GM18505 (cell line): ENCODE data around the gene SPOCK1.

Experiments
- ATAC-seq: cut with Tn5 transposase; IDR thresholded peaks from one replicate; pipeline ENCODE4 v1.9.1; 2021; ENCODE audit not compliant: unreplicated experiment
- POLR2A ChIP-seq: IDR thresholded peaks from 4 replicates; pipeline ENCODE4 v1.6.1; 2011; ENCODE audit warnings: borderline replicate concordance; ENCODE audit not compliant: insufficient read depth, insufficient read length; ENCODE audit errors: extremely low read depth

SPOCK1 gene

GRCh38 chr5:137325721-137326120 lies 173.4 kb downstream of the SPOCK1 start:
- no peak for ATAC-seq
- no peak for TF ChIP-seq POLR2A

DNA sequence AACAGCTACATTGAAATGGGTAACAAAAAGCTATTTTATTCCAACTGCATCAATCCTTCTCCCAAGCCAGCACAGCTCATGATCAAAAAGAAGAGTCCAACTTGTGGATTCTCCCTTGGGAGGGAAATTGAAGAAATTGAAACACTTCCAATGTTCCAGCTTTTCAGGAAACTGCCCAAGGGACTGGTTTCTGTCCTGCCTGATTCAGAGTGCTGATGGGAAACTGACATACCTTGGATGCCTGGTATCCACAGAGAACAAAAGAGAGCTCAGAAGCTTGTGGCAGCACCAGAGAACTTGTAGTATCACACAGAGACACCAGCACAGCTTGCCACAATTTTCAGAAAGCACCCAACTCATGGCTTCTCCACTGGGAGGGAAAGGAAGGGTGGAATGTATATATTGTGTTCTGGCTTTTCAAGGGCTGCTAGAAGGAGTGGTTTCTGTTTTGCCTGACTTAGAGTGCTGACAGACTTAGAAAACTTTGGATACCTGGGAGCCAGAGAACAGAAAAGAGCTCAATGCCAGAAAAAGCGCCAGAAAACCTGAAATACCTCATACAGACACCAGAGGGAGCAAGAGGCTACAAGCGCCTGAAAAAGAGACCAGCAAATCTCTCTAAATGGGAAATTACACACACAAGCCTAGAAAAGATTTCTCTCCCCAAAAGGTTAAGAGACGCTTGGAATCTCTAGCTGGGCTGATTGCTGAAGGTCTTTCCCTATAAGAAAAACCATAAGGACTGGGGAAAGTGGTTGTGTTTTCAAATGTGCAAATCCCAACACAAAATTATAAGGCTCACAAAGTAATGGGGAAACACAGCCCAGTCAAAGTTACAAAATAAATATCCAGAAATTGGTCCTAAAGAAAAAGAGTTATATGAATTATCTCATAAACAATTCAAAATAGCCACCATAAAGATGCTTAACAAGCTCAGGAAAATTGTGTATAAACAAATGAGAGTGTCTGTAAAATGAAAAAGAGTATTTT lies 178.8 kb downstream of the SPOCK1 start:
- TF ChIP-seq POLR2A, result no peak
- ATAC-seq, result no peak

DNA sequence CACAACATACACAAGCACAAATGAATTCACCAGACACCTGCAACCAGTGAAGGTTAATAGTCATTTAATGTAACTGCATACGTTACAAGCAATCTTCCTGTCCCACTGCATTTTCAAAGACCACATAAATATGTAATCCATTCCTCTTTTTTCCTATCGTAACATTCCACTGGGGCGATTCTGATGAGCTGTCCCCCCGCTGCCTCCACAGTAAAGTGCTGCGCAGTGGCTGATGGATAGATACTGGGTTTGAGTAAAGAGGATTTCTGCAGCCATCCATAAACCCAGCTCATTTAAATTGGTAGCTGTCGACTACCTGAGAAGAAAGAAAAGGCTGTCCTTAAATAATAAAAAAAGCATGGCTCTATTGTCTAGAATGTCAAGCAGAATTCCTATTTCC lies 181.1 kb downstream of the SPOCK1 start:
- TF ChIP-seq POLR2A, result no peak
- no peak for ATAC-seq

DNA sequence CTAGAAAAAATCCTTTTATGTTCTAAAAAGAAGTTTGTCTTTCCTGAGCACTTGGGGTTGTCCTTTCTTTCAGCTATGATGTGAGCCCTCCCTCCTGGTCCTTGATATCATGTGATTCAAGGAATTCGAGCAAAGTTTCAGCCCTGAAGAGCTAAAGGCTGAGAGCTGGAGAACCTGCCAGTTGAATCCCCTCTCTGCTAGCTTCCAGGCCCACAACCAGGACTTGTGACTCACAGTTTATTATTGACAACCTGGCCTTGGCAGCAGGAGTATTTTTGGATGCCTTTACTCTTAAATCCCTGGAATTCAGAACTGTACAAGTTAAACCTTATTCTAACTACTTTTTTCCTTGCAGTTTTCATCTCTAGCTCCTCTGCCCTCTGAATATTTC lies 182.8 kb downstream of the SPOCK1 start:
- TF ChIP-seq POLR2A, result no peak

GRCh38 chr5:137315534-137316345 lies 183.4 kb downstream of the SPOCK1 start:
- no peak for TF ChIP-seq POLR2A
- no peak for ATAC-seq

More for the DNA sequence above, 182.8 kb downstream of the SPOCK1 start:
- ATAC-seq, result no peak

DNA sequence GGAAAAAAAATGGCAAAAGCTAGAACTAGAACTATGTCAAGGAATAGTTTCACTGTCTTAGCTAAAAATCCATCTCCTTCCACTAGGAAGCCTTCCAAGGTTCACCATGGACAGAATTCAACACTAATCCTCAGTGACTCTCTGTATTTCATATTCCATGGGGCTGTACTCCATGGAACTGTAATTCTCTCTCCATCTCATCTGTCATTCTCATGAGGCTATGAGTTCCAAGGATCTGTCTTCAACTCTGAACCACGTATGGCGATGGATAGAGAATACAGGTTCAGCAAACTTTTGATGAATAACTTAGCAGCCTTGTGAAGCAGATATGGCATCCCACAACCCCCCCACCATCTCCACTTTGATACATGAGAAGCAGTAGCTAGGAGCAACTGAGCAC lies 184.0 kb downstream of the SPOCK1 start:
- TF ChIP-seq POLR2A, result no peak
- ATAC-seq, result no peak

- no peak for ATAC-seq
- no peak for TF ChIP-seq POLR2A
Observed at GRCh38 chr5:137313526-137314175, 185.5 kb downstream of the SPOCK1 start.

DNA sequence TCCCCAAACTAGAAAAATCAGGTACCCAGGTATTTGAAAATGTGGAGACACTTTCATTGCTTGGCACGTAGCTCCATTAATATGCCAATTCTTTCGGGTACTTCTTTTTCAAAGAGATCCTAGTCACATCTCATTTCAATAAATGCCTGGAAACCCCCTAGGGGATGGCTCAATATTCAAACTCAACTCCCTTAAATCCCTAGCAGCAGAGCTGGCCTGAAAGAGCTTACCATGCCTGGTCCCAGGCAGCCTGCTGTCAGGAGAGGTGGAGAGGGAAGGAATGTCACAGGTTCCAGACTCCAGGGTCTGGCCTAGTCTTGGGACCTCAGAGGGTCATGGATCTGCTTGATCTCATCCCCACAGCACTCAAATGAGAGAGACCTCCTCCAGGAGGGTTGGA lies 187.1 kb downstream of the SPOCK1 start:
- TF ChIP-seq POLR2A, result no peak
- no peak for ATAC-seq

- ATAC-seq, result no peak
- TF ChIP-seq POLR2A, result no peak
Observed at GRCh38 chr5:137310051-137310730, 188.9 kb downstream of the SPOCK1 start.

- no peak for TF ChIP-seq POLR2A
- ATAC-seq, result no peak
Observed at GRCh38 chr5:137309290-137309689, 189.8 kb downstream of the SPOCK1 start.

DNA sequence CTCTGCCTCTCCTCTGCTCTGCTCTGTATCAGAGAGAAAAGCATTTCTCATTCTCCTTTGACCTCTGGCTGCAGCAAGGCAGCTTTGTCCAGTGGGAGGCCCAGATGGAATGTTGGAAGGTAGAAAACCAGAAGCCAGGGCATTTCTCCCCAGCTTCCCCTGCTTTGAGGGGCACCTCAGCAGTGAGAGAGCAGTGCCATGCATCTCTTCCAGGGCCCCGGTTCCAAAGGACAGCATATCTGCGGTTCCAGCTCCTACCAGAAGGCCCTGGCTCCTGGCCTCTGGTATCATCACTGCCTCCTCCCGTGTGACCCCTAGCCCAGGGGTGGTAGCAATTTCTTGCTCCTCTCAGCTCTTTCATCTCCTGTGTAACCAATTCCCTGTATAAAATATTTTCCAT lies 190.8 kb downstream of the SPOCK1 start:
- ATAC-seq, result no peak
- TF ChIP-seq POLR2A, result no peak

DNA sequence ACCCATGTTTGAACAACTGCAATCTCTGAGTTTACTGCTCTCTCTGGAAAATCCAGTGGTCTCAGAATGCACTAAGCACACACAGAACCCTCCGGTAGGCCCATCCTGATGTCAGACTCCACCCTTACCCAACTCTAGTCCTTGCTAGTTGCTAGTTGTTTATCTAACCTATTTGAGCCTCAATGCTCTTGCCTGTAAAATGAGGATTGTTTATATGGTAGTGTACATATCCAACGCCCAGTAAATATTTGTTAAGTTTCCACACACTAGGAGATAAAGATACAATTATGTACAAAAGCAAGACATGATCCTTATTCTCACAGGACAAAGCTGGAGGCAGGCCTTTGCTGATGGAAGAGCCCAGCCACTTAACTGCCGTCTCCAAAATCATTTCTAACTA lies 192.2 kb downstream of the SPOCK1 start:
- TF ChIP-seq POLR2A, result no peak
- no peak for ATAC-seq

DNA sequence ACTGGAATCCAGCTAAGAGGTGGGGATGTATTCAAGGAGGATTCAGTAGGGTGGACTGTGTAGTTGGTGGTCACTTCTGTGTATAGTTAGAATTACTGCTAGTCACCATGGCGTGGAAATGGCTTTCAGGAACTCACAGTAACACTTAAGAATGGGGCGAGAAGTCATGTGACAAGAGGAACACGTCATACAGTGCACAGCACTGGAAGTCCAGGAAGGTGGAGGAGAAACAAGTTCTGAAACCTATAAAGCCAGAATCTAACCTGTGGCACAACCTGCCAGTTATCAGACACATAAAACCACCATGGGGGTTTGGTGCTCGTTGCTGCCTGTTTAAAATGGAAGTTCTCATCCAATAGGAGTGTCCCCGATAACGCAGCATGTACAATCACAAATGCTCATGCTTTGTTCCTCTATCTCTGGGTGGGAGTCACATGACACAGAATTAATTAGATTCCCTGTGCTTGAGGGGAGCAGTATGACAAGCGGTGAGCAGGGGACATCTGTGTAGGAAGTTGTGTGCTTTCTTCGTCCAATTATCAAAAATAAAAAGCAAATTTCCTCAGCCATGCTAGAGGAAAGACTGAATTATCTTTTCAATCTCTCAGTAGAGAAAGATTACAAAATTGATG lies 193.0 kb downstream of the SPOCK1 start:
- no peak for ATAC-seq
- TF ChIP-seq POLR2A, result no peak

GRCh38 chr5:137304226-137304874 lies 194.8 kb downstream of the SPOCK1 start:
- no peak for ATAC-seq
- no peak for TF ChIP-seq POLR2A
